ENCODE data around the gene PUS7.
"Not testable (repeated sequence)": the region's sequence is repeated elsewhere in the genome, so short reads cannot be mapped to it uniquely, and the experiment has no call there.

The PUS7 gene

DNA sequence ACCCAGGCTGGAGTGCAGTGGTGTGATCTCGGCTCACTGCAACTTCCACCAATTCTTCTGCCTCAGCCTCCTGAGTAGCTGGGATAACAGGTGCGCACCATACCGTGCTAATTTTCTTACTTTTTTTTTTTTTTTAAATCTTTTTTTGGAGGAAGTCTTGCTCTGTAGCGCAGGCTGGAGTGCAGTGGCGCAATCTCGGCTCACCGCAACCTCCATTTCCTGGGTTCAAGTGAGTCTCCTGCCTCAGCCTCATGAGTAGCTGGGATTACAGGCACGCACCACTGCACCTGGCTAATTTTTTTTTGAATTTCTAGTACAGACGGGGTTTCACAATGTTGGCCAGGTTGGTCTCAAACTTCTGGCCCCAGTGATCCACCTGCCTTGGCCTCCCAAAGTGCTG, 79.9 kb downstream of the PUS7 start:
- not testable (repeated sequence) for DNase-seq

DNA sequence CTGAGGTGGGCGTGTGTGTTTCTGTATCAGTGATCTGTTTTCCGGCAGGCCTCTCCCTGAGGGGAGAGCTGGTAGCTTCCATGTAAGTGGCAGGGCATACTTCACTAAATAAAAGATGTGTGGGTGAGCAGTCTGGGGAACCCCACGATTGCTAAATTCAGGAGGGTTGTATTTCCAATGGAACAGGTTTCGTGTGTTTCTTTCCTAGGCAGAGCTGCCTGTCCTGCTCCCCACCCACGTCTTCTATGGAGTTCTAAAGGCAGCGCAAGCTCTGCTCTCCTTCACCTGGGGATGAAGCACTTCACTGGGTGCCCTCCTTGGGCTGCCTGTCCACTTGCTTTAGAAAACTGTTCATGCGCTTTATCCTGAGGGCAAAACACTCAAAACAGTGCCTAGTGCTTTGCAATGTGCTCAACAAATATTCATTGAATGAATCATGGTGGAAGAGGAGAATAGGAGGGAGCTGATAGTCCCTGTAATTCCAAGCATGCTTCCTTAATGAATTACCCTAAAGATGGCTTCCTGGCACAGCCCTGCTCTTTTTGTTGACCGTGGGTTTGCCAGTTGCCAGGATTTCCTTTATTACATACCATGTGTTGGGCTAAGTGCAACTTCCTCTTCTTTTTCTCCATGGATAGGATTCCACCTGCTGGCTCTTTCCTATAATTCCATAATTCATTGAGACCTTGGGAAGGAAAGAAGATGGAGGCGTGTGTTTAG, 82.7 kb downstream of the PUS7 start:
- peak; percentile 69 for DNase-seq

DNA sequence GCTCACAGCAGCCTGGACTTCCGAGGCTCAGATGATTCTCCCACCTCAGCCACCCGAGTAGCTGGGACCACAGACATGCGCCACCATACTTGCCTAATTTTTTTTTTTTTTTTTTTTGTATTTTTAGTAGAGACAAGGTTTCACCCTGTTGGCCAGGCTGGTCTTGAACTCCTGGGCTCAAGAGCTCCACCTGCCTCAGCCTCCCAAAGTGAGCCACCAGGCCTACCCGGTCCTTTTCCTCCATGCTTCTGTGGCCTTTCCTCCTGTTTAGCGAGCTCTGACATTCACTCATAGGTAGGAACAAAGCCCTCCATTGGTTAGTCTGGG, 83.3 kb downstream of the PUS7 start:
- no peak for DNase-seq

DNA sequence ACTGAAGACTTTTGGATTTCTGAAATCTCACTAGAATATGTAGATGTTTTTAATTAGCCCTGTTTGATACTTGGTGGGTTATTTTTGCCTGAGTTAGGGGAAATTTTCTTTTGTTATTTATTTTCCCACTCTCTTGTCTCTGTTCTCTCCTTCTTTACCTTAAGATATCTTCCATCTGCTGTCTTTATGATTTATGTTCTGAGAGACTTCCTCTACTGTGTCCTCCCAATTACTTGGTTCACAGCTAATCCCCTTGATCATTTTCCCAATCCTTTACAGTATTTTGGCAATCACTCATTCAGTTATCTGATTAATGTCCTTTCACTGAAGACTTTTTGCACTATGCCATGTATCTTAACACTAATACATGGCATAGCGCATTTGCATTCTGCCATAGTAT, 83.8 kb downstream of the PUS7 start:
- no peak for DNase-seq

DNA sequence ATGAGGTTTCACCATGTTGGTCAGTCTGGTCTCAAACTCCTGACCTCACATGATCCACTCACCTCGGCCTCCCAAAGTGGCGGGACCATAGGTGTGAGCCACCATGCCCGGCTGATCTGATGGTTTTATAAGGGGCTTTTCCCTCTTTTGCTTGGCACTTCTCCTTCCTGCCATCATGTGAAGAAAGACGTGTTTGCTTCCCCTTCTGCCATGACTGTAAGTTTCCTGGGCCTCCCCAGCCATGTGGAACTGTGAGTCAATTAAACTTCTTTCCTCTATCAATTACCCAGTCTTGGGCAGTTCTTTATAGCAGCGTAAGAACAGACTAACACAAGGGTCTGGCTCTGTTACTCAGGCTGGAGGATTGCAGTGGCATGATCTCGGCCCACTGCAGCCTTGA, 84.7 kb downstream of the PUS7 start:
- DNase-seq: not testable (repeated sequence)

DNA sequence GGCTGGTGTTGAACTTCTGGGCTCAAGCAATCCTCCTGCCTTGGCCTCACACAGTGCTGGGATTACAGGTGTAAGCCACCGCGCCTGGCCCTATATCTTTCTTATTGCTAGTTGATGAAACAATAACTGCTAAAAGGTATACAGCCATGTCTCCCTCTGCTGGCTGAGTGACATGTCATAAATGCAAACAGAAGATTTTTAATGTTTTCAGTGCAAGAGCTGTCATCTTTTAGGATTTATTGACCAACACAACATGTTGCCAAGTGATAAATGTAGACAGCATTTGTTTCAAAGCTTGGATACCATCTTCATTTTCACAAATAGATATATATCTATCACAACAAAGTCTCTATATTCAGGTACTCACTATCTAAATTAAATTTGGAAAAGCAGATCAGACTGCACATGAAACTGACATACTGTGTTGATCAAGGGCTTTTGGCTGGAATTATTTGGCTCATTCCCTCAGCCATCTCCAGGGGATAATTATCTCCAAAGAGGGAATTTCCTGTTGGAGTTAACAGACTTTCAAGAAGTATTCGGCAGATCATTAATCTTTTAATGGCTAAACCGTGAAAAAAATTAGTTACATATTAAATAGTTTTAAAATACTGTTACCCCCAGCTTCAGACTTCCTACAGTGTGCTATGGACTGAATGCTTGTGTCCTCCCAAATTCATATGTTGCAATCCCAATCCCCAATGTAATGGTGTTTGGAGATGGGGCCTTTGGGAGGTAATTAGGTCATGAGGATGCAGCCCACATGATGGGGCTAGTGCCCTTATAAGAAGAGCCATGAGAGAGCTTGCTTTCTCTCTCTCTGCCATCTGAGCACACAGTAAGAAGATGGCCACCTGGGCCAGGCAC, 92.1 kb downstream of the PUS7 start:
- DNase-seq: no peak

DNA sequence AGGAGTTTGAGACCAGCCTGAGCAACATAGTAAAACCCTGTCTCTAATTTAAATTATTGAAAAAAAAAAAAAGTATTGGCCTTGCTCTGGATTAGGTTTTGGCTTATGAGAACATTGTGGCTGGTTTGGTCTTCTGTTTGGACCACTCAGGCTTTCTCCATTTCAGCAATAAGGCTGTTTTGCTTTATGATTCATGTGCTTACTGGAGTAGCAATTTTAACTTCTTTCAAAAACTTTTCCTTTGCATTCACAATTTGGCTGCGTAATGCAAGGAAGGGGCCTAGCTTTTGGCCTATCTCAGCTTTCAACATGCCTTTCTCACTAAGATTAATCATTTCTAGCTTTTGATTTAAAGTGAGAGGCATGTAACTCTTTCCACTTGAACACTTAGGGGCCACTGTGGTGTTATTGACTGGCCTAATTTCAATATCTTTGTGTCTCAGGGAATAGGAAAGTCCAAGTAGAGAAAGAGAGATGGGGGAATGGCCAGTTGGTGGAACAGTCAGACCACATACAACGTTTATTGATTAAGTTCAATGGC, 95.4 kb downstream of the PUS7 start:
- DNase-seq: no peak

DNA sequence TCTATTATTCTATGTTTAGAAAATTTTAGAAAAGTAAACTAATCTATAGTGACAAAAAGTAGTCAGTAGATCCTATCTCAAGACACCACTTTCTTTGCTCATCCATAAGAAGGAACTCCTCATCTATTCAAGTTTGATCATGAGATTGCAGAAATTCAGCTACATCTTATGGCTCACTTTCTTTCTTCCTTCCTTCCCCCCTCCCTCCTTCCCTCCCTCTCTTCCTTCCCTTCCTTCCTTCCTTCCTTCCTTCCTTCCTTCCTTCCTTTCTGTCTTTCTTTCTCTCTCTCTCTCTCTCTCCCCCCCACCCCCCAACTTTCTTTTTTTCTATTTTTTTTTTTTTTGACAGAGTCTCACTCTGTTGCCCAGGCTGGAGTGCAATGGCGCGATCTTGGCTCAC, 98.1 kb downstream of the PUS7 start:
- no peak for DNase-seq

DNA sequence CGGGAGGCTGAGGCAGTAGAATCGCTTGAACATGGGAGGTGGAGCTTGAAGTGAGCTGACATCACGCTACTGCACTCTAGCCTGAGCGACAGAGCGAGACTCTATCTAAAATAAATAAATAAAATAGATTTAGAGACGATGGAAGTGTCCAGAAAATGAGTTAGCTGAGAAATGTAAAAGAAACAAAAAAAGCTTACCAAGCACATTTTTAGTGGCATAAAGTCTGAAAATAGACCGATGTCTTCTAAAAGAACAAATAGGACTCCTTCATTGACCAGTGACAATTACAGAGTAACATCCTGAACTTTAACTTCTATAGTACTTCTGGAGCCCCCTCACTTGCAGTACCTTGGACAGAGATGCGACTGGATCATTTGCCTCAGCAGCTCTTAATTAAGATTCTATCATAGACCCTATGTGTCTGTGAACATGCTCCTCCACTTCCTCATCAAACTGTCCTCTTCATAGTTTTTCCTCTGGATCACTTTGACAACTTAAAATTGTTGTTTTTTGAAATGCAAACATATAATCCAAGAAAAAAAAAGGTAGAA, 108.1 kb downstream of the PUS7 start:
- no peak for DNase-seq

DNA sequence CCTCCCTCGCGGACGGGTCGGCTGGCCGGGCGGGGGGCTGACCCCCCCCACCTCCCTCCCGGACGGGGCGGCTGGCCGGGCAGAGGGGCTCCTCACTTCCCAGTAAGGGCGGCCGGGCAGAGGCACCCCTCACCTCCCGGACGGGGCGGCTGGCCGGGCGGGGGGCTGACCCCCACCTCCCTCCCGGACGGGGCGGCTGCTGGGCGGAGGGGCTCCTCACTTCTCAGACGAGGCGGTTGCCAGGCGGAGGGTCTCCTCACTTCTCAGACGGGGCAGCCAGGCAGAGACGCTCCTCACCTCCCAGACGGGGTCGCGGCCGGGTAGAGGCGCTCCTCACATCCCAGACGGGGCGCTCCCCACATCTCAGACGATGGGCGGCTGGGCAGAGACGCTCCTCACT, 111.3 kb downstream of the PUS7 start:
- DNase-seq: not testable (repeated sequence)

DNA sequence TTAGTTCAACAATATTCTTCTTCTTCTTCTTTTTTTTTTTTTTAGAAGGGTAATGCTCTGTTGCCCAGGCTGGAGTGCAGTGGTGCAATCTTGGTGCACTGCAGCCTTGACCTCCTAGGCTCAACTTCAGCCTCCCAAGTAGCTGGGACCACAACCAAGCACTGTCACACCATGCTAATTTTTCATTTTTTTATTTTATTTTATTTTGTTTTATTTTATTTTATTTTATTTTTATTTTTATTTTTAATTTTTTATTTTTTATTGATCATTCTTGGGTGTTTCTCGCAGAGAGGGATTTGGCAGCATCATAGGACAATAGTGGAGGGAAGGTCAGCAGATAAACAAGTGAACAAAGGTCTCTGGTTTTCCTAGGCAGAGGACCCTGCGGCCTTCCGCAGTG, 112.3 kb downstream of the PUS7 start:
- DNase-seq: not testable (repeated sequence)

DNA sequence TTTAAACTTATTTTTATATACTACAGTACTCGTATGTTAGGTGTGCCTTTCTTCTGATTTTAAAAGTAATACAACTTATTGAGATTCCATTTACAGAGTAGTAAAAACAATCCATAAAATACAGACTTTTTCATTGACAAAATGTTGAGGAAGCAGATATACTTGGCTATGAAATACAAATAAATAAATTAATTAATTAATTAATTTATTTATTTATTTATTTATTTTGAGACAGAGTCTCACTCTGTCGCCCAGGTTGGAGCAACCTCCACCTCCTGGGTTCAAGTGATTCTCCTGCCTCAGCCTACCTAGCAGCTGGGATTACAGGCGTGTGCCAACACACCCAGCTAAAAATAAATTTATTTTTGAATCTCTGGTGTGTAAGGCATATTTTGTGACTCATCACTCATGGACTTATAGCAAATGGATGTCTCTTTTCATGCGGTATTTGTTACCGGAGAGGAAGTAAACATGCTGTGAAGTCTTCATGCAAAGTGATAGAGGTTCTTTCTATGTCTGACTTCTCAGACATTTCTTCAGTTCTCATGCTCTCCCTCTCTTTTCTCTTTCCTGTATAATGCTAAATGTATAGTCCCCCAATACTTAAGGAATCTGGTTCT, 113.2 kb downstream of the PUS7 start:
- no peak for DNase-seq

Measured in amniotic stem cell (primary cell).